ENCODE results near the gene KMT2A.
A peak's percentile ranks its signal among the peaks of the same experiment; 100 is the strongest.

KMT2A gene

GRCh38 chr11:118488480-118489109 is 52.3 kb downstream of the KMT2A start:
- DNase-seq, result peak; percentile 75 to 82 (median 80)

- DNase-seq, result no peak
Measured at GRCh38 chr11:118491041-118491440, 54.7 kb downstream of the KMT2A start.

- no peak for DNase-seq
Measured at GRCh38 chr11:118497831-118498230, 61.5 kb downstream of the KMT2A start.

GRCh38 chr11:118503216-118503615 is 66.9 kb downstream of the KMT2A start:
- no peak for DNase-seq

- DNase-seq, result no peak
Measured at GRCh38 chr11:118511601-118512000, 75.3 kb downstream of the KMT2A start.

GRCh38 chr11:118514103-118514502 is 77.8 kb downstream of the KMT2A start:
- no peak for DNase-seq

- no peak for DNase-seq
Measured at GRCh38 chr11:118519549-118519948, 83.3 kb downstream of the KMT2A start.

GRCh38 chr11:118521892-118522311 is 85.6 kb downstream of the KMT2A start:
- DNase-seq, result peak; percentile 21 to 39 (median 26)

GRCh38 chr11:118522571-118523072 is 86.3 kb downstream of the KMT2A start:
- DNase-seq, result no peak

- peak; percentile 26 to 45 (median 36) for DNase-seq
Measured at GRCh38 chr11:118524356-118524755, 88.1 kb downstream of the KMT2A start.

- DNase-seq, result no peak
Measured at GRCh38 chr11:118524757-118525470, 88.6 kb downstream of the KMT2A start.

- DNase-seq, result no peak
Measured at GRCh38 chr11:118526688-118527087, 90.4 kb downstream of the KMT2A start.

- DNase-seq, result no peak
Measured at GRCh38 chr11:118527109-118527508, 90.8 kb downstream of the KMT2A start, which contains the start of gene TTC36. Gene TTC36 (plus strand): TSS chr11:118527474. CDS start chr11:118527495, 21 bp downstream.

GRCh38 chr11:118528511-118528910 is 92.2 kb downstream of the KMT2A start:
- DNase-seq, result no peak

GRCh38 chr11:118529584-118530175 is 93.4 kb downstream of the KMT2A start:
- no peak for DNase-seq

- no peak for DNase-seq
Measured at GRCh38 chr11:118530180-118530682, 93.9 kb downstream of the KMT2A start.

GRCh38 chr11:118530683-118531596 is 94.6 kb downstream of the KMT2A start, which contains the start of gene TMEM25:
Gene TMEM25 (plus strand): TSS chr11:118531192. CDS start chr11:118531802, 610 bp downstream.
- peak; percentile 46 to 73 (median 49) for DNase-seq

GRCh38 chr11:118531597-118532084 is 95.3 kb downstream of the KMT2A start:
- DNase-seq, result no peak

GRCh38 chr11:118532091-118532490 is 95.8 kb downstream of the KMT2A start:
- DNase-seq, result no peak

- no peak for DNase-seq
Measured at GRCh38 chr11:118532852-118533768, 96.8 kb downstream of the KMT2A start.
